HG02870 (cell line): ENCODE results near the gene RBFOX2.
"Not testable (repeated sequence)": the region's sequence is repeated elsewhere in the genome, so short reads cannot be mapped to it uniquely, and the experiment has no call there.

ENCODE experiments used
- ATAC-seq: cut with Tn5 transposase; IDR thresholded peaks from one replicate; pipeline ENCODE4 v1.9.1; 2021; ENCODE audit warnings: mild to moderate bottlenecking, moderate library complexity; ENCODE audit not compliant: unreplicated experiment

The RBFOX2 gene

GRCh38 chr22:35719212-35719875, 309.3 kb downstream of the RBFOX2 start:
- ATAC-seq = no peak

- ATAC-seq = no peak
These were observed 311.1 kb downstream of the RBFOX2 start, which contains the start of gene APOL5 for GRCh38 chr22:35717572-35717971. TSS of gene APOL5 (plus strand) at chr22:35717872. CDS start at chr22:35717872, 0 bp downstream.

- ATAC-seq = no peak
These were observed 316.0 kb downstream of the RBFOX2 start for GRCh38 chr22:35712672-35713071.

- no peak for ATAC-seq
These were observed 317.3 kb downstream of the RBFOX2 start for GRCh38 chr22:35711336-35711735.

- ATAC-seq = no peak
These were observed 319.7 kb downstream of the RBFOX2 start for GRCh38 chr22:35708917-35709316.

- ATAC-seq = no peak
These were observed 320.2 kb downstream of the RBFOX2 start for GRCh38 chr22:35708453-35708852.

- no peak for ATAC-seq
These were observed 323.5 kb downstream of the RBFOX2 start for GRCh38 chr22:35705141-35705540.

GRCh38 chr22:35703861-35704584, 324.6 kb downstream of the RBFOX2 start:
- ATAC-seq = no peak

GRCh38 chr22:35699852-35700251, 328.8 kb downstream of the RBFOX2 start:
- ATAC-seq = not testable (repeated sequence)

GRCh38 chr22:35697142-35697541, 331.5 kb downstream of the RBFOX2 start:
- no peak for ATAC-seq

GRCh38 chr22:35695202-35695601, 333.4 kb downstream of the RBFOX2 start:
- no peak for ATAC-seq

GRCh38 chr22:35690001-35690400, 338.6 kb downstream of the RBFOX2 start:
- no peak for ATAC-seq

- no peak for ATAC-seq
These were observed 339.5 kb downstream of the RBFOX2 start for GRCh38 chr22:35688913-35689675.
